ENCODE data around the gene EPAS1.

Gene EPAS1

GRCh38 chr2:46302005-46302695 is 4.9 kb downstream of the EPAS1 start:
- no peak for DNase-seq (ENCODE audit: low spot score)

- DNase-seq (ENCODE audit: low spot score) = no peak
Observed at GRCh38 chr2:46303233-46303632, 6.0 kb downstream of the EPAS1 start.

GRCh38 chr2:46303822-46304221 is 6.6 kb downstream of the EPAS1 start:
- DNase-seq (ENCODE audit: low spot score) = no peak

- no peak for DNase-seq (ENCODE audit: low spot score)
Observed at GRCh38 chr2:46304635-46305034, 7.4 kb downstream of the EPAS1 start.

- no peak for DNase-seq (ENCODE audit: low spot score)
Observed at GRCh38 chr2:46305187-46305586, 8.0 kb downstream of the EPAS1 start.

GRCh38 chr2:46305767-46306166 is 8.6 kb downstream of the EPAS1 start:
- no peak for DNase-seq (ENCODE audit: low spot score)

GRCh38 chr2:46306330-46306751 is 9.1 kb downstream of the EPAS1 start:
- no peak for DNase-seq (ENCODE audit: low spot score)

GRCh38 chr2:46306988-46307655 is 9.9 kb downstream of the EPAS1 start:
- DNase-seq (ENCODE audit: low spot score) = no peak

GRCh38 chr2:46308081-46308480 is 10.9 kb downstream of the EPAS1 start:
- DNase-seq (ENCODE audit: low spot score) = no peak

- no peak for DNase-seq (ENCODE audit: low spot score)
Observed at GRCh38 chr2:46308629-46309028, 11.4 kb downstream of the EPAS1 start.

- no peak for DNase-seq (ENCODE audit: low spot score)
Observed at GRCh38 chr2:46309052-46309953, 12.1 kb downstream of the EPAS1 start.

- no peak for DNase-seq (ENCODE audit: low spot score)
Observed at GRCh38 chr2:46310446-46310845, 13.2 kb downstream of the EPAS1 start.

- no peak for DNase-seq (ENCODE audit: low spot score)
Observed at GRCh38 chr2:46311651-46312223, 14.5 kb downstream of the EPAS1 start.

- no peak for DNase-seq (ENCODE audit: low spot score)
Observed at GRCh38 chr2:46313063-46313462, 15.9 kb downstream of the EPAS1 start.

- no peak for DNase-seq (ENCODE audit: low spot score)
Observed at GRCh38 chr2:46314065-46314835, 17.0 kb downstream of the EPAS1 start.

GRCh38 chr2:46315103-46315890 is 18.1 kb downstream of the EPAS1 start:
- no peak for DNase-seq (ENCODE audit: low spot score)

- DNase-seq (ENCODE audit: low spot score) = no peak
Observed at GRCh38 chr2:46317094-46317486, 19.9 kb downstream of the EPAS1 start.

GRCh38 chr2:46318579-46319460 is 21.6 kb downstream of the EPAS1 start:
- DNase-seq (ENCODE audit: low spot score) = no peak

GRCh38 chr2:46319711-46320110 is 22.5 kb downstream of the EPAS1 start:
- no peak for DNase-seq (ENCODE audit: low spot score)

- DNase-seq (ENCODE audit: low spot score) = no peak
Observed at GRCh38 chr2:46320141-46320567, 22.9 kb downstream of the EPAS1 start.

Data from D341Med (cell line).